SKM-1 (cell line): ENCODE measurements around the gene TCERG1.
"Not testable (repeated sequence)": the region's sequence is repeated elsewhere in the genome, so short reads cannot be mapped to it uniquely, and the experiment has no call there.

Source experiments
- DNase-seq: peaks from one replicate; lab custom pipeline; 2025; ENCODE audit not compliant: unreplicated experiment; lab: John Stamatoyannopoulos, UW

The TCERG1 gene

DNA sequence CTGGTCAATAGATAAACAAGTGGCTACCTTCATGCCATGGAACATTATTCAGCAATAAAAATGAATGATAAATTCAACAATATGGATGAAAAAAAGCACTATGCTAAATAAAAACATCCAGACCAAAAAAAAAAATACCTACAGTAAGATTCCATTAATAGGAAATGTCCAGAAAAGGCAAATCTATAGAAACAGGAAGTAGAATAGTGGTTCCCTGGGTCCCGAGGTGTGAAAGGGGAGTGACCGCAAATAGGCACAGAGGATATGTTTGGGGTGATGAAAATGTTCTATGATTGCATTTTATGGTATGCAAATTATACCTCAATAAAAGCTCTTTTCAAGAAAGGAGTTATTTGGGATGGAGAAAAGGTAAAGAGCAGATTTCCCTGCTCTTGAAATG lies 72.4 kb downstream of the TCERG1 start:
- DNase-seq = no peak

DNA sequence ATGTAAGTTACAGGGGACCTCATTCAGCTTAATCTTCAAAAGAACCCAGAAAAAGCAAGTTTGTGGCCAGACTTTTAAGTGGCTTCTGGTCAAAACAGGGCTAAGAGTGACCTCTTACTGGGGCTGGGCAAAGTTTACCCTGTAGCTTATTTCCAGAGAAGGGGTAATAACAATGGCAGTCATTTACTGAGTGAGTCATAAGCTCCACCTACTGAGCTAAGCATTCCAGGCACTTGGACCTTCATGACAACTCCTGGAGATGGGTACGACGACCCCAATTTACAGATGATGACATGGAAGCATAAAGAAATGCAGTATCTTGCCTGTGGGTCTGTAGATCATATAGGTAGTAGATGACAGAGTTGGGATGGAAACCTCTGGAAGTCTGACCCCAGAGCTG lies 73.6 kb downstream of the TCERG1 start:
- no peak for DNase-seq

DNA sequence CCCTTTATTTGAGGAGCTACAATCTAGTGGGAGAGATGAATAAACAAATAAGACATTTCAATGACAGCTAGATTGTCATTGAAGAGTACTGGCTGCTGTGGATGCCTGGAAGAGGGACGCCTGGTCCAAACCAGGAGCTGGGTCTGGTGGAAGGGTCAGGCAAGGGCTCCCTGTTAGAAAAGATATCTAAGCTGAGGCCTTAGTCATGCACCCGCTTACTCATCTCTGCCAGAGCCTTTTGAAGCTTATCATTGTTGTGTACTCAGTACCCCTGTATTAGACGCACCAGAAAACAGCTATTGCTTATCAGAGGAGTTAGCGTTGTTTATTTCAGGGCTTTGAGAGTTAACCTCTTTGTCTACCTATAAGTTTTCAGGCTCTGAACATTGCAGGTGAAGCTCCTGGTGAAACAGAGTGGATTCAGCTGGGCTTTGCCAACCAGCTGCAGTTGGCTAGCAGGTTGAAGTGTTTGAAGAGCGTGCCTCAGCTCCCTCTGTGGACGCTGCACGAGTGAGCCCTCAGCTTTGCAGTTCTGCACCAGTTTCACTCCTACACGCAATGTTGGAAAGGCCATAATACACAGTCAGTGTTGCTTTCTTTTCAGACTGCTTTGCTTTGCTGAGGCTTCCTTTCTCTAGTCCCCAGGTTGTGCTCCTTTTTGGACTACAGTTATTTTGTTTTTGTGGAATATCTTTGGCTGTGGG lies 74.4 kb downstream of the TCERG1 start:
- no peak for DNase-seq

DNA sequence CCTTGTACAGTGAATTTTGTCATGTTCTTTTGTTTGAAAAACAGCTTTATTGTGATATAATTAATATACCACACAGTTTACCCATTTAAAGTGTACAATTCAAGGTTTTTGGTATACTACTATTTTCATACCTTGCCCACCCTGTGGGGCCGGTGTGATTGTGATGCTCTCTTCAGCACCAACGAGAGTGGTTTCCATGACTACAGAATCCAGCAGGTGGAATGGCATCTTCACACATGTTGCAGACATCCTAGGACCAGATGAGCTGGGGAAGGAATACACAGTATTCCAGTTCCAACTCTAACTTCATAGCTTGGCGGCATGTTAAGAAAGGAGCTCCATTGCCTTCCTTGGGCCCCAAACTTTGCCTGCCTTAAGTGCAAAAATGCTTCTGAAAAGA lies 76.6 kb downstream of the TCERG1 start:
- DNase-seq = no peak

DNA sequence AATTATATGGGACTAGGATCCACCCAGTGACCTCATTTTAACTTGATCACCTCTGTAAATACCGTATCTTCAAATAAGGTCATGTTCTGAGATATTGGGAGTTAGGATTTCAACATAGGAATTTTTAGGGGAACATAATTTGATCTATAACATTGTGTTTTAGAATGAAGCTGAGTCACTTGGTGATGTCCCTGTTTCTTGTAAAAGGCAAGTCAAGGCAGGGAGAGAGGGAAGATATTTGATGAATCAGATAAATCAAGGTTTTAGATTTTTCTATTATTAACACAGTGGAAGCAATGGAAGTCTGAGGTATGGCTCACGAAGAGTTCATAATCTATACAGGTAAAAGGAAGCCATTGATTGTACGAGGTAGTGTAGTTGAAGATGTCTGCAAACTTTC lies 80.7 kb downstream of the TCERG1 start:
- DNase-seq = no peak

GRCh38 chr5:146528236-146528635 lies 81.1 kb downstream of the TCERG1 start:
- DNase-seq = no peak

DNA sequence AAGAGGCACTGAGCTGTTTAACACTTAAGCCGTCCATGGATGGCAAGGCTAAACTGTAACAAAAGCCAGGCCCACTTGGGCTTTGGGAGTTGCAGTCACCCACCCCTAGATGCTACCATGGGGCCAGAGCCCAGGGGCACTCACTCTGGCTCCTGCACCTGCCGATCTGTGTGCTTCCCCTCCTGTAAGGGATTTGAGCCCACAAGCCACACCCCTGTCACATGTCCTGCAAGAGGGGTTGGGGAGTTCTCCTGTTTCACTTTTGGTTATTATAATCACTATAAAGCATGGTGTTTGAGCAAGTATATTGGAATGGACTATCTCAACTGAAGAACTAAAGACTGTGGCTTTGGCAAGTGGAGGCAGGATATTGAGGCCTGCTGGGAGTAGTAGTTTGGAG lies 82.9 kb downstream of the TCERG1 start:
- no peak for DNase-seq

DNA sequence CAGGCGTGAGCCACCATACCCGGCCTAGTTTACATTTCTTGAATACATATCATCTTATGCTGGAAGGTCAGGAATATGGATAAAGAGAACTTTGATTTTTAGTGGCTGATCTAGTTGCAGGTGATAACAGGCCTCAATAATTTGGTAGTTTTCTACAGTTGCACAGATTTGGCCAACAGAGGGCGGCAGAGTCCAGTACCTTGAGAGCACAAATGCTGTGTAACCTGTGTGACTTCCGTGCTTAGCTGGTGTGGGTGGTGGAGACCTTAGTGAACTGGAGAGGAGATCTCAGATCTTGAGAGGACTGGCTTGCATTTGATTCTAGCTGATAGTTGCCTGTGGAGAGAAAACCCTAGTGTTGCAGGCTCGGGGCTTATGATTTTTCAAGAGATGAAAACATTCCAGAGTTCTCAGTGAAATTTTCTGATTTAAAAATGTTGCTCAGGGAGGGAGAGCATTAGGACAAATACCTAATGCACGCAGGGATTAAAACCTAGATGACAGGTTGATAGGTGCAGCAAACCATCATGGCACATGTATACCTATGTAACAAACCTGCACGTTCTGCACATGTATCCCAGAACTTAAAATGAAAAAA lies 86.2 kb downstream of the TCERG1 start:
- DNase-seq = peak; percentile 74

GRCh38 chr5:146533882-146534281 lies 86.7 kb downstream of the TCERG1 start:
- no peak for DNase-seq

DNA sequence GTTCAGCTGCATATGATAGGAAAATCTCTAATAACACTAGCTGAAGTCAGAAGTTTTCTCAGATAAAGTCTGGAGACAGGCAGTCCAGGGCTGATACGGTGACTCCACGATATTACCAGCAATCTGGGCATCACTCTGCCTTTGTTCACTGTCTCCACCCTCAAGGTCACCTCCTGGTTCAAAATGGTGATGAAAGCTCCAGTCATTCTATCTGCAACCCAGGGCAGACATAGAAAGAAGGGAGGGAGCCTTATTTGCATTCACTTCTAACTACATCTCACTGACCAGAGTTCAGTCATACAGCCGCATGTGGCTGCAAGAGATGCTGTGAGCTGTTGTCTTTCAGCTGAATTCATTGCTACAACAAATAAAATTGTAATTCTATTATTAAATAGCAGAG lies 91.3 kb downstream of the TCERG1 start:
- no peak for DNase-seq

- DNase-seq = no peak
These were observed 92.8 kb downstream of the TCERG1 start for GRCh38 chr5:146539973-146540372.

DNA sequence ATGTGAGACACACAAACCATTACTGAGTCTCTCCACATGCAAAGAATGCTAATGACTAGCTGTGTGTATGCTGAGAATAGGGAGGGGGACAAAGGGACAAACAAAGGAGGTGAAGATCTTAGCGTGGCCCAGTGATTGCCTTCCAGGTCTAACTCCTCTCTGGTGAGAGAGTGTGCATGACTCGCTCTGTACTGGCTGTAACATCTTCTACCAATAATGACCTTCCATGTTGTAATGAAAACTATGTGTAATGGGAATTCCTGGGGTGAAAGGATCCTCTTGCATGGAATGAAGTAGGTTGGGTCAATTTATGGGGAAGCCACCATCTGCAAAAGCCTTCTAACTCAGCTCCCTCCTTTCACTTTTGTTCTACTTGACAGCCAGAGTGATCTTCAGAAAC lies 93.3 kb downstream of the TCERG1 start:
- DNase-seq = no peak

DNA sequence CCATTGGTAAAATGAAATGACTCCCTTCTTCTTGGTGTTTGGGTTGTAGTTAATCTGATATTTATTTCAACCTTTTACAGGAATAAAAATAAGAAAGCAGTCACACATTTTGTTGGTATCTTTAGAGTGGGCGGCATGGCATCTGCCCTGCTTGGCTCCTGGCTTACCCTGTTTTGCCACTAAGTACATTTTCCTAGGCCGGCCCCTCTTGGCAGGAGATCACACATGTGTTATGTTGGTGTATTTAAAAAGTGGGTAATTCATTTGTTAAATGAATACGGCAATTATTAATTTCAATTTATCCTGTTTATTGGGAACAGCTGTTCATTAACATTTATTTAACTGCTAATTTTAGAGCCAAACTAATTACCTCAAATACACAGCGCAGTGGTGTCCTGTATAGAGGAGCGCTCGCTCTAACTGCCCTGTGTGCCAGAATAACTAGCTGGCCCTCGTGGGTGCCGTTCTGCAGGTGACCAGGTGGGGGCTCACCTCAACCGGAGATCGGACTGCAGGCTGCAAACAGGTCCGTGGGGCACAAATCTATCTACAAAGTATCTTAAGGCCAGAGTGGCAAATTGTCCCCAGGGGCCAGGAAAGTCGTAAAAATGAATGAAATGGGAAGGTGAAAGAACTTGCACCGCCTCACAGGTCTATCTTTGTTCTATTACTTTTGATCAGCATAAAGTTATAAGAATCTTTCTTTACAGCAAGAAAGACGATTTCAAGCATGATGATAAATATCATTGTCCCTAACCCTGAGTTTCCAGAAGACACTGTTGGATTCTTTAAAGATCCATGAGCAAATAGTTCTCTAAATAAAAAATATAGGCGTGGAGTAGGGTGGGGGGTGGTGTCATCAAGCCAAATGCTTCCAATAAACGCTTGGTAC lies 95.1 kb downstream of the TCERG1 start:
- peak; percentile 18 for DNase-seq

DNA sequence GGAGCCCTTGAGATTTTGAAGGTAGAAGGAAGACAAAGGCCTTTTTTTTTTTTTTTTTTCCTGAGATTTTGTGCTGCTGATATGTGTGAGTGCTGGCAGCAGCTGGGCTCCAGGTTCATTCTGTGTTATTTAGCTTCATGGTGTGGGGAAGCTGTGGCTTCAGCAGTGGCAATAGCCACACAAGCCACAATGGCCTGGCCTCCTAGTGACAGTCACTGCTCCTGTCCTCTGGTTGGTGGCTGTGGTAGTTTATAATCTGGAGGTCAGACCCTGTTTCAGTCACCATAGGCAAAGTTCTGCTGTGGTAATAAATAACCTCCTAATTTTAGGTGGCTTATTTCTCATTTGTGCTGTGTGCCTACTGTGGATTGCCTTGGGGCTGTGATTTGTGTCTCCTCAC lies 97.1 kb downstream of the TCERG1 start:
- DNase-seq = no peak

GRCh38 chr5:146548781-146549449 lies 101.8 kb downstream of the TCERG1 start:
- DNase-seq = no peak

DNA sequence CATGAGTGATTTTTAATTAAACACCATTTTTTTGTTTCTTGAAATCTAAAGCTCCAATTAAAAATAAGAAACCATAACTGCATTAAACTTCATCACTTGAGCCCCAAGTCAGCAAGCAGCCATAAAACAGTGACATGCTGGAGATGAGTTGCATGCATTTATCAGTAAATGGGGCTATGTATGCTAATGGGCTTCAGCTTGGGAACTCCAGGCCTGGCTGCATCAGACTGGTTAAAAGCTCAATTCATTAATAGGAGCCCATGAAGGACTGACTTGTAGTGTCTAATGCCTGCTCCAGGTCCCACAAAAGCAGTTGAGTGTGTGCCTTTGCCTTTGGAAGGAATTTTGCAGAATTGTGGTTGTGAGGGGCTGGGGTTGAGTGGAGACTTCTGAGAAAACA lies 102.5 kb downstream of the TCERG1 start:
- no peak for DNase-seq

- no peak for DNase-seq
These were observed 106.3 kb downstream of the TCERG1 start for GRCh38 chr5:146553446-146553845.

- DNase-seq = not testable (repeated sequence)
These were observed 109.8 kb downstream of the TCERG1 start for GRCh38 chr5:146556884-146557283.

GRCh38 chr5:146560205-146560812 lies 113.2 kb downstream of the TCERG1 start:
- DNase-seq = no peak
